Putamen (tissue), 1 donor: ENCODE results near the gene CCDC57.

Source experiments
- DNase-seq: peaks from one replicate; pipeline ENCODE4 v3.0.0-alpha.2; 2016; ENCODE audit warnings: low spot score

Gene CCDC57

GRCh38 chr17:82092995-82093751 is 119.5 kb downstream of the CCDC57 start:
- DNase-seq = no peak

- DNase-seq = no peak
Observed at GRCh38 chr17:82092628-82092994, 120.0 kb downstream of the CCDC57 start.

- no peak for DNase-seq
Observed at GRCh38 chr17:82092094-82092586, 120.5 kb downstream of the CCDC57 start.

- DNase-seq = no peak
Observed at GRCh38 chr17:82091264-82092066, 121.2 kb downstream of the CCDC57 start.

- DNase-seq = no peak
Observed at GRCh38 chr17:82090549-82091263, 121.9 kb downstream of the CCDC57 start.

- DNase-seq = no peak
Observed at GRCh38 chr17:82089723-82090548, 122.7 kb downstream of the CCDC57 start.

GRCh38 chr17:82088838-82089722 is 123.6 kb downstream of the CCDC57 start:
- no peak for DNase-seq

- no peak for DNase-seq
Observed at GRCh38 chr17:82087961-82088837, 124.4 kb downstream of the CCDC57 start.

- no peak for DNase-seq
Observed at GRCh38 chr17:82086941-82087906, 125.4 kb downstream of the CCDC57 start.

GRCh38 chr17:82085931-82086764 is 126.5 kb downstream of the CCDC57 start:
- DNase-seq = no peak

GRCh38 chr17:82085031-82085861 is 127.4 kb downstream of the CCDC57 start:
- DNase-seq = no peak

- DNase-seq = no peak
Observed at GRCh38 chr17:82084373-82085030, 128.1 kb downstream of the CCDC57 start.

- DNase-seq = no peak
Observed at GRCh38 chr17:82083533-82084359, 128.9 kb downstream of the CCDC57 start.

- no peak for DNase-seq
Observed at GRCh38 chr17:82083009-82083408, 129.6 kb downstream of the CCDC57 start.

GRCh38 chr17:82082456-82082855 is 130.2 kb downstream of the CCDC57 start:
- DNase-seq = no peak
